GDM1 (cell line): ENCODE measurements around the gene LDAF1.

Experiments
- DNase-seq: peaks from one replicate; lab custom pipeline; 2025; lab: John Stamatoyannopoulos, UW

The LDAF1 gene

DNA sequence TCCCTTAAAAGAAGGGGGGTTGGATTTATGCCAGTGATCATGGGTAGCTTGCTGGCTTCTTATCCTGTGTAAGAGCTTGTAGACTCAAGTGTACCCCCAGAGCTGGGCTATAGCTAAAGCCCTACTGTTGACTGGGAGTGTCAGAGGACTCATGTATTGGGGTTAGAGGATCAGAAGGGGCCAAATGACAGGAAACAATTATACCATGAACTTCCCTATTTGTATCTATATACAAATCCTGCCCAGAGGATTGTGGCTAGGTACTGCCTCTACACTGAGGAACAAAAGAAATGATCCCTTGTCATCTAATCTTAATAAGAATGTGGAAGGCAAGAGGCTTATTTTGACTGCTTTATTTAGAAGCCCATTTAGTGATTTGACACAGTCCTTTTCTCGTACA is 38.6 kb downstream of the LDAF1 start:
- DNase-seq, result no peak

DNA sequence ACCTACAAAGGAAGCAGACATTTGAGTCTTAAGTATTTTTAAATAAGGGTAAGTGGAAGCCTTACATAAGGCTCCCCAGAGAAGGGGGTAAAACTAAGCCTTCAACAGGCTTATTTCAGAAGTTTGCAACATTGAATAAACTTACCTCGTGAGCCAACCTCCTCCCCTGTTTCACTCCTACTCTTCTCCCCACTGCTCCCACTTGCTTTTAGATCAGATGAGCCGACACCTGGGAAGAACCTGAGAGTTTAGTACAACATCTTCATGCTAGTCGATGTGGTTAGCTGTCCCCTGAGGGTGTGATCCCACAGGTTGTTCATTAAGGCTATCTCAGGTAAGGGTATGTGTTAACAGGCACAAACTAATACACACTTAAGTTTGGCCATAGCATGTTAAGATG is 39.1 kb downstream of the LDAF1 start:
- DNase-seq, result no peak

DNA sequence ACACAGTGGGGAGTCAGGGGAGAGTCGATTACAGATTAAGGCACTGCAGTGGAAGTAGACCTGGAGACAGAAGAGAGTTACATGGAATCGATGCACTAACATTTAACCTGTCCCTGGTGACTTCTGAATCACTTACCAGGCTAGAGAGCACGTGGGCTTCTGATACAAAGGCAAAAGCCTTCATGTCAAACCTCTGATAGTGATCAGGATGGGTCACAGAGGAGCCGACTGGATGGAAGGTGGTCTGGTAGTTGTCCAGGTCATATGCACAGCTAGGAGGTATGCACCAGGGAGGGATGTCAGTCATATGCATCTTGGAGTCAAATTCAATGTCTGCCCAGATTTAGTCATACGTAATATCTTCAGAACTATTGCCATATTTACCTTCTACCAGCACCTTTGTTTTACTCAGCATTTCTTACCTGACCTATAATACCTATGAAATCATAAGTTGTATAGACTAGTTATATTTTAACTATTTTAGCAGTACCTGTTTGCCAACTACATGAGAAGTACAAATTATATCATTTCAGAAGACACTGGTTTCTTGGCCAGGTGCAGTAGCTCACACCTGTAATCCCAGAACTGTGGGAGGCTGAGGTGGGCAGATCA is 41.2 kb downstream of the LDAF1 start:
- DNase-seq, result no peak

DNA sequence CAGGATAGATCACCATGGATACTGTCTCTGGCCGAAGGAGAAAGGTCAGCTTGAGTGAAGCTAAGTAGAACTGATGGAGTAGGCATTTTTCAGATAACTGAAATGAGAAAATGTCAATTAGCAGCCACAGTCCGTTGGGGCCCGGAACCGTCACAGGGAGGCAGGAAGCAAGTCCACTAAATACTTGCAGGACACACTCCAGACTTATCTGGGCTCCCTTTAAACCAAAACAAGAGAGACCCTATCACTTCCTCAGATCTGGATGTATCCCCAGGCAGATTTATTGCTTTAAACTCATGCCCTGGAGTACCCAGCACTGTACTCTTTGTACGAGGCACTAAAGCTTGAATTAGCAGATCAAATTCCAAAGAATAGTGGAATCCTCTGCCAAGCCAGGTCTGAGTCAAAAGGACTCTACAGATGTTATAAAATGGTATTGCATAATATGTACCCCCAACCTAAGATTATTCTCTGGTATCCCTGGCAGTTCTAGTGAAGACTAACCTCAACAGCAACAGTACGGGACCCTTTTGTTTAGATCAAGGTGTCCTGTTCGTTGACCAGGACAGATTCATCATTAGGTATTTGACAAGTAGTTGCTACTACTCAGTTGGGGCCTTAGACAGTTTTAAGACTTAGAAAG is 44.8 kb downstream of the LDAF1 start:
- no peak for DNase-seq

DNA sequence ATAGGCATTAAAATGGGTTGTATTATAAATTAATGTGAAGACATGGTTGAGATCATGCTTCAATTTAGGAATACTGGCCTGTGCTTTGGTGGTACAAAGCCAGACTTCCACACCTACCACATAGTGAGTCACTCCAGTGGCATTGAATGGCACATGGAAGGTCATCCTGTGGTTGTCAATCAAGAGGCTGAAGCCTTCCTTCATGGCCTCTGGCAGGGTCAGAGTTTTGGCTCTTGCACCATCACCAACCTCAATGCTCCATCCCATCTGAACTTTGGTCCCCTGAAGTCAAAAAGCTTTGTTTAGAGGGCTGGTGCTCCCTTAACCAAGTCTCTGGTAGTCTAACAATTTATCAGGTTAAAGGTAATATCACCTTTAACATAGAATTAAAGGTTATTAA is 46.8 kb downstream of the LDAF1 start:
- DNase-seq, result no peak

DNA sequence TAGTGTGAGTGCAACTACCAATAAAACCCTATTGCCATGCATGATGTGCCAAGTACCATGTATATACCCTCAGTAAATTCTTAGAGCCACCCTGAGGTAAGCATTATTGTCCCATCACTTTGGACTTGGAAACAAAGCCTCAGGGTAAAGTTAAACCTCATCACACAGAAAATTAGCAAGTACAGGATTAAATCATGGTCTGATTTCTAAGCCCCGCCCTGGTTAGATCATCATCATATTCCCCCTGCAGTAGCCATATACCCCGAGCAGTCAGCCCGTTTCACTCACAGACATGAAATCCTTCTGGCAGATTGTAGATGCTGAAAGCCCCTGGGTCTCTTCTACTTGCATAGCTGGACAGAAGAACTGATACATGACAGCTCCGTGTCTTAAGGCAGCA is 48.1 kb downstream of the LDAF1 start:
- DNase-seq, result no peak

DNA sequence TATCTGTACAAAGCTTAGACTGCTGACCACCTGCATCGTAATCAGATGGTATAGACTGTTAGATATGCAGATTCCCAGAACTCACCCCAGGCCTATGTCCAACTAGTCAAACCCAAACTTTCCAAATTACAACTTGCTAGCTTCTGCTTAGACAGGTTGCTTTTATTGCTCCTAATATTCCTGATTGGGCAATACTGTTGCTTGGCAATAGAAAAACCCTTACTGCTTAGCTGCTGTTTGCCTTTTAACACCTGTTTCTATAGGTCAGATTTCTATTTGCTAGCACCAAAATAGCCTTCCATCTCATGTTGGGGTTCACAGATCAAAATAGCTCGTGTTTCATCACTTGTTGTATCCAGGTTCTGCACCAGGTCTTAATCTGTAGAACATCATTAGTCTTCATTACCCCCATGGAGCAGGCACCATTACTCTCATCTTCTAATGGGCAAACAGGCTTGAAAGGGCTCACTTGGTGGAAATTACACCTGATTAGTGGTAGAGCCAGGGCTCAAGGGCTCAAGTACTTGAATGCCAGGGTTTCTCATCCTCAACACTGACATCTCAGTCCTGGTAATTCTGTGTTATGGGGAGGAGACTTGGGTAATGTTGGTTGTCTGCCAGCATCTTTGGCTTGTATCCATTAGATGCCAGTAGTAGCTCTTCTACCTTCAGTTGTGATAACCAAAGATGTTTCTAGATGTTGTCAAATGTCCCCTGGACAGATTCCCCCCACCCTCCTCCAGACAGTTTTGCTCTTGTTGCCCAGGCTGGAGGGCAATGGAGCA is 50.2 kb downstream of the LDAF1 start:
- no peak for DNase-seq

DNA sequence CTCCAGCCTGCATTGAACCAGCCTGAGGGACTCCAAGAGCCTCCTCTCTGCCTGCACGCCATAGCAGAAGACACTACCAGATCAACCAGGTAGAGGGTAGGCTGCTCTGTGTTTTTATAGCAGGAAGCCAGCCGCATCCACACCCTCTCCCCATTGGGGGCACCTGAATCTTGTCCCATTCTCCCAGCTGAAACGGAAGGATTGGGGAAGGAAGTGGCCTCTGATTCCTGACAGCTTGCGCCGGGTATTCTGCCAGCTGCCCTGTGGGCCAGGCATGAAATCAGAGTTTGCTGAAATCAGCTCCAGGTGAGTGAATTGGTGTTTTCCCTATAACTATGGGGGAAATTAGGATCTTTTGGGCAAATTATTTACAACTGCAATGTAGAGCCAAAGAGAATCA is 53.0 kb downstream of the LDAF1 start, which contains the start of gene ZP2:
ZP2 (minus strand) TSS at position 89 of the 400 bp plus-strand sequence; CDS start at position 62, 27 bp downstream.
- DNase-seq, result no peak

DNA sequence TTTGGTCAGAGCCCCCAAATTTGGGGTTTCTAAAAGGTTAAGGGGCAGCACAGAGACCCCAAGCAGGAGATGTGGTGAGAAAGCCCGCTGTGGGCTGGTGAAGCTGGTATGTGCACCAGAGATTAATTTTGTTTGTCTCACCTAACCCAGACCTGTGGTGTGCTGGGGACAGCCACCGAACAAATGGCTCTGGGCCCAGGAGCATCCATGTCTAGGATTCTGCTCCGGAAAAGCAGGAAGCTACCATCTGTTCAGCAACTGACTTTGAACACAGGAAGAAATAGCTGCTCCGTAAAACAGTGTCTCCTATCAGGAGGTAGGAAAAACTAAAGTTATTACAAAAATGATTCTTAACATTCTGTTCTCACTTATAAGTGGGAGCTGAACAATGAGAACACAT is 55.6 kb downstream of the LDAF1 start:
- no peak for DNase-seq

DNA sequence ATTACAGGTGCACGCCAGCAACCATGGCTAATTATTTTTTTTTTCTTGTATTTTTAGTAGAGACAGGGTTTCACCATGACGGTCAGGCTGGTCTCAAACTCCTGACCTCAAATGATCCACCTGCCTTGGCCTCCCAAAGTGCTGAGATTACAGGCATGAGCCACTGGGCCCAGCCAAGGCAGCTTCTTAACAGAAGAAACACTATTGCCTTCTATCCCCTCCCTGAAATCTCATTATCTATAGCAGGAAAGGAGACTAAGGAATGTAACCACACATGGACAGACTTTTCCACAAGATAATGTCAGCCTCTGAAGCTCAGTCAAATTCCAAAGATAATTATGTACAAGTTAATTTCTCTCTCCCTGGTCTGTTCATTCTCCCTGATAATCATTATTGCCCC is 58.6 kb downstream of the LDAF1 start:
- no peak for DNase-seq

DNA sequence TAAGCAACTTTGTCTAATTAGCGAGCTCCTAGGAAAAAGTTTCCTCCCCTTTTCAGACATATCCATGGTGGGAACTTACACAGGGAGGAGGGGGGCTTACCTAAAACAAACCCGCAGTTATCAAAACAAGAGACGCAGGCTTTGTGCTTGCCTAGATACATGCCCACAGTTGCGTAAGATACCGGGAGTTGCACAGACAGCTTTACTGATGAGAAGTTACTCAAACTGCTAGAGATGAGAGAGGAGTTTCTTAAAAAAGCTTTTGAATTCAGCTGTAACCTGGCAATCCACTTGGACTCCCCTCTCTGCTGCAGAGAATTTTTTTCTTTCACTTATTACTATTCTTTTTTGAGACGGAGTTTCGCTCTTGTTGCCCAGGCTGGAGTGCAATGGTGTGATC is 59.7 kb downstream of the LDAF1 start:
- no peak for DNase-seq

DNA sequence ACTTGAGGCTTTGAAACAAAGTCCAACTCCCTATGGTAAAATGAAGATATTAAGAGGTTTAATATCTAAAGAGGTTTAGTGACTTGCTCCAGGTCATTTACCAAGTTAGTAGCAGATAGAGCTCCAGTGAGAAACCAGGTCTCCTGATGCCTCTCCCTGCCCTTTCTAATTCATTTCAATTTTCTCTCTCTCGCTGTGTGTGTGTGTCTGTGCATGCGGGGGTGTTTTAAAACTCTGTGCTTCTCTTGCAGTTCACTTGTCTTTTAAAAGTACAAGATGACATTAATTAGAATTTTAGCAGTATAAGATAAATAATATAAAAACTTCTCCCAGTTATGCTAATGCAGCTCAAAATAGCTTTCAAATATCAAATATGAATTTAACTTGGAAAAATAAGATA is 61.1 kb downstream of the LDAF1 start:
- DNase-seq, result no peak

DNA sequence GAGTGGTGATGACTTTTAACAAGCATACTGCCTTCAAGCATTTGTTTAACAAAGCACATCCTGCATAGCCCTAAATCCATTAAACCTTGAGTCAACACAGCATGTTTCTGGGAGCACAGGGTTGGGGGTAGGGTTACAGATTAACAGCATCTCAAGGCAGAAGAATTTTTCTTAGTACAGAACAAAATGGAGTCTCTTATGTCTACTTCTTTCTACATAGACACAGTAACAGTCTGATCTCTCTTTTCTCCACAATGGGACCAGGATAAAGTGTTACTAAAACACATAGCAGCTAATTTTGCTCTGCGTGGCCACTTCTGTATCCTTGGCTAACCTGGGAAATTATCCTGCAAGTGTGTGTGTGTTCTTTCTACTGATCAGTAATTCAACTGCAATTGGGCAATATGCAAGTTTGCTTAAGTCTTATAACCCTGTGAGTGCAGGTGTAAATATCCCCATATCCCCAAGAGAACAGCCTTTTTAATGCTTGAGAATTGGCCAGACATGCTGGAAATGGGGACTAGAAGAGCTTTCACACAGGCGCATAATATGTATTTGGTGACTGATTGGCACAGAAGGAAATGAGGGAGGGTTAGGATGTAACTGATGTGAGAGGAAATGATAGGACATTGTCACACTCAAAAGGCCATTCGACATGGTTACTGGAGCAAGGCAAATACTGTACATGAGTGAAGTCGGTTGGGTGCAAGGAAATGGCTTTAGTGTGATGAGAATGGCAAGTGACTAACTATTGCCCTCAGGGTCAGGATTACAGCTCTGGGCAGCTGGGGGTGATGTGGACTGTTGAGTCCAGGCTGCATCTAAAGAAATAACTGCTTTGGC is 64.2 kb downstream of the LDAF1 start:
- no peak for DNase-seq

DNA sequence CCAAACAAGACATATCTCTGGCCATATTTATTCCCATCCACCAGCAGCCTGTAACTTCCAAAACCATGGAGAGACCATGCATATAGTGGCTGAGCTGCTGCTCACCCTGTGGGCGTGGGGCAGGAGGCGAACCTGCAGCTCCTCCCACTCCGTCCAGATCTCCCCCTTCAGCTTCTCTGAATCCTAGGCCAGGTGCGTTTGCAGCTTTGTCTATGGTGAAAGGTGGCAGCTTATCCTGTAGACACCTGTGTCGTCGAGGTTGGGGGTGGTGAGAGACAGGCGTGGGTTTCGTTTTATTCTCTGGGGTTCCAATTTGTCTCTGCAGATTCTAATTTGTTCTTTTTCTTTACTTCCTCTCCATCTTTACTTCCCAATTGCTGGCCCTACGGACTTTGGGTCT is 65.3 kb downstream of the LDAF1 start:
- no peak for DNase-seq

DNA sequence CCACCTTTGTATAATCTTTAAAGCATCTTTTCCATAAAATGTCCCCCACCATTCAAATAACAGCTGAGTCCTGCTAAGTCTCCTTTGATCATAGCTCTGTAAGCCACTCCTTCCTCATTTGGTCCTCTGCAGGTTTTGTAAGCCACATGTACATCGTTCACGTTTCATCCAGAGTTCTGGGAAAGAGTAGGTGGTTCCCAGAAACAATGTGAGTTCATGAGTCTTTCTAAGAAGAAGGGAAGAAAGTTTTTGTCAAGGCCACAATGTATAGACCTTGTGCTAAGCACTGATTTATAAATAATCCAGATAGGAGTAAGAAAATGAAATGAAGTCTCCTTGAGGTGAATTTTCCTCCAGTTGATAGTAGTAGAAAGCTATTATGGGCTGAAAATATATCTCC is 66.3 kb downstream of the LDAF1 start:
- no peak for DNase-seq

DNA sequence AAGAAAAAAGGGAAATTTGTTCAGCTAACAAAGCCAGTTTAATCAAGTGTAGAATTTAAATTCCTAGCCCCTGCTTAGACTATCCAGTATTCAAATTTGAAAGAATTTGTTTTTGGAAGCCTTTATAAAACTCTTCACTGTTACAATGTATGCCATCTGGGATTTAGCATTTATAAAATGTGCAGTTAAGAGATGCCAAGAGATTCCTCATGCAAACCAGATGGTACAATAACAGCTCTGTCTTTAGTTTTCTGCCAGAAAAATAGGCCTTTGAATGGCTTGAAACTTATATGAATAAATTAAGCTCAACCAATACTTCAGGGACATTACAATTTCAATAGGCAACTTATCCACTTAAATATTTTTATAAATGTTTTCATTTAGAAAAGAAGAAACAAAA is 68.3 kb downstream of the LDAF1 start:
- no peak for DNase-seq

DNA sequence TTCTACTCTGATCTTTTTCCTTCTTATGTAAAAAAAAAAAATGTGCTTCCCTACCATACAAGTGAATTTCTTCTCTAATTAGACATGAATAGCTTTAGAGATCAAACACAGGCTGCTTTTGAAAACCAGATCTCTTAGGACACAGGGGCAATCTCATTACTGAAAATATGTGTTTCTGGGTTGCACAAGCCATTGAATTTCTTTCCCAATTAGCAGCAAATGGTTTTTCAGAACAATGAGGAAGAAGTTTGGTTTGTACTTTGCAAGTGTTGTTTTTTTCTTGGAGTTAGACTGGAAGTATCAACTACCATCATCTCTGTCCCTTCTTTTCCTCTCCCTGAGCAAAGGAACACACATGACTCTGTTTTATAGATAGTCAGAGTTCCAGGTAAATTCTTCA is 69.4 kb downstream of the LDAF1 start:
- no peak for DNase-seq

DNA sequence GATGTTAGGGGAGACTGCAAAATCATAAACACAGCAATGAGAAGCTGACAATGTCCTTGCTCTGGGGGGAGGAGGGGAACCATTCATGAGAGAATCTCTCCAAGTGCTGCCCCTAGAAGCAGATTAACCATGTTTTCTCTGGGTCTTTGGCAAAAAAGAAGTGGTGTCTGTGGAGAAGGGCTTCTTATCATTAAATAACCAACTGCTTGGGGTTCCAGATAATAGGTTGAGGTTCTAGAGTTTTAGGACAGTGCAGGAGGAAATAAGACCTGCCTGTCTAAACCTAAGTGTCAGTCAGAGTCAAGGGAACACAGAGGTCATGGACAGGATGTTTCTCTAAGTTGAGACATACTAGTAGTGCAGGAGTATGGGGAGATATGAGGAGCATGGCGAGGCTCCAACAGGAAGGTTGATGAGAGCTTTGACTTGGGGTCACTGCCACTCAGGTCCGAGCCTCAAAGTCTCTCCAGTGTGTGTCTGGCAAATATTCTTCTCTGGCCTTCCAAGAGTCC is 69.9 kb downstream of the LDAF1 start:
- DNase-seq, result no peak
